Peyer's patch (tissue), 4 donors: ENCODE data around the gene BMAL2.

Source experiments
- POLR2A ChIP-seq, 2 donors: fragments of 450-650 bp; IDR thresholded peaks; one replicate each; pipeline ENCODE4 v1.5.1; 2017; ENCODE audit warnings: antibody characterized with exemption in 2 of 2, mild to moderate bottlenecking in 2 of 2, moderate library complexity in 2 of 2
- TF ChIP-seq, protein P1 (sequence below), 6 experiments: fragments of 450-650 bp in 4 of 6; fragments of 200-600 bp in 2 of 6; sonication (generic) in 1 of 6; IDR thresholded peaks; one replicate each; pipeline ENCODE4 v1.5.1; 2017 to 2019; ENCODE audit warnings: antibody characterized with exemption in 6 of 6, mild to moderate bottlenecking in 3 of 6, moderate library complexity in 1 of 6

GRCh38 chr12:27351476-27351875 is 18.8 kb downstream of the BMAL2 start:
- TF ChIP-seq, protein P1, sequence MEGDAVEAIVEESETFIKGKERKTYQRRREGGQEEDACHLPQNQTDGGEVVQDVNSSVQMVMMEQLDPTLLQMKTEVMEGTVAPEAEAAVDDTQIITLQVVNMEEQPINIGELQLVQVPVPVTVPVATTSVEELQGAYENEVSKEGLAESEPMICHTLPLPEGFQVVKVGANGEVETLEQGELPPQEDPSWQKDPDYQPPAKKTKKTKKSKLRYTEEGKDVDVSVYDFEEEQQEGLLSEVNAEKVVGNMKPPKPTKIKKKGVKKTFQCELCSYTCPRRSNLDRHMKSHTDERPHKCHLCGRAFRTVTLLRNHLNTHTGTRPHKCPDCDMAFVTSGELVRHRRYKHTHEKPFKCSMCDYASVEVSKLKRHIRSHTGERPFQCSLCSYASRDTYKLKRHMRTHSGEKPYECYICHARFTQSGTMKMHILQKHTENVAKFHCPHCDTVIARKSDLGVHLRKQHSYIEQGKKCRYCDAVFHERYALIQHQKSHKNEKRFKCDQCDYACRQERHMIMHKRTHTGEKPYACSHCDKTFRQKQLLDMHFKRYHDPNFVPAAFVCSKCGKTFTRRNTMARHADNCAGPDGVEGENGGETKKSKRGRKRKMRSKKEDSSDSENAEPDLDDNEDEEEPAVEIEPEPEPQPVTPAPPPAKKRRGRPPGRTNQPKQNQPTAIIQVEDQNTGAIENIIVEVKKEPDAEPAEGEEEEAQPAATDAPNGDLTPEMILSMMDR (IDR thresholded peaks at IDR 0.05) = no peak
- no peak for TF ChIP-seq POLR2A (IDR thresholded peaks at IDR 0.05)
